ENCODE results near the gene TTBK2.

TTBK2 gene

GRCh38 chr15:42798802-42799201 is 121.8 kb downstream of the TTBK2 start:
- H3K4me3 ChIP-seq (ENCODE audit: low read depth, low read length), result no peak overlapping the region
- DNase-seq, result no peak

GRCh38 chr15:42796955-42797782 is 123.4 kb downstream of the TTBK2 start:
- Histone ChIP-seq H3K27me3 (replicated peaks) (no peaks in the 10 kb centered on the region), H3K4me3 (ENCODE audit: low read depth, low read length) (no peak overlapping the region), H3K27ac (no peak overlapping the region), H3K36me3 (replicated peaks) (no peaks in the 10 kb centered on the region)
- in situ Hi-C loops (cut with HindIII; ENCODE audit: low pct_ligation_motif_present, low sequenced_read_pairs), result no loop called here
- peak; percentile 4 for DNase-seq
- TF ChIP-seq CTCF (IDR thresholded peaks at IDR 0.05; ENCODE audit: low read depth, low read length, missing control alignments), result no peak

More at GRCh38 chr15:42798802-42799201, 121.8 kb downstream of the TTBK2 start:
- Histone ChIP-seq H3K27ac (no peak overlapping the region), H3K27me3 (replicated peaks) (no peaks in the 10 kb centered on the region), H3K36me3 (replicated peaks) (no peaks in the 10 kb centered on the region)
- in situ Hi-C loops (cut with HindIII; ENCODE audit: low pct_ligation_motif_present, low sequenced_read_pairs), result no loop called here
- no peak for TF ChIP-seq CTCF (IDR thresholded peaks at IDR 0.05; ENCODE audit: low read depth, low read length, missing control alignments)

DNA sequence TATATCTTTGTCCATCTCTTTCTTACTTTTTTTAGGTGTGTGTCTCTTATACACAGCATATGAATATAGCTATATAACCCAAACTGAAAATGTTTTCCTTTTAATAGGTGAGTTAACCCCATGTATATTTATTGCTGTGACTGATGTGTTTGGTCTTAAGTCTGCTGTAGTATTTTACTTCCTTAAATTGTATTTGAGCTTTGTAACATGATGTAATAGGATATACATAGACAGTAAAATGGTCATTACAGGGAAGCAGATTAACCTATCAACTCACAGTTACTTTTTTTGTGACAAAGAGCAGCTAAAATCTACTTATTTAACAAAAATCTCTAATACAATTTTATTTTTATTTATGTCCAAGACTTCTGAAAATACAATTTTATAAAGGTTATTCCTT is 131.9 kb downstream of the TTBK2 start:
- no peak for TF ChIP-seq CTCF (IDR thresholded peaks at IDR 0.05; ENCODE audit: low read depth, low read length, missing control alignments)
- H3K4me3 ChIP-seq (ENCODE audit: low read depth, low read length), result no peak overlapping the region
- in situ Hi-C loops (cut with HindIII; ENCODE audit: low pct_ligation_motif_present, low sequenced_read_pairs), result no loop called here
- DNase-seq, result no peak
- no peaks in the 10 kb centered on the region for H3K36me3 ChIP-seq (replicated peaks)
- no peak overlapping the region for H3K27ac ChIP-seq
- H3K27me3 ChIP-seq (replicated peaks), result no peaks in the 10 kb centered on the region

GRCh38 chr15:42786978-42787377 is 133.6 kb downstream of the TTBK2 start:
- no peak overlapping the region for H3K27ac ChIP-seq
- TF ChIP-seq CTCF (IDR thresholded peaks at IDR 0.05; ENCODE audit: low read depth, low read length, missing control alignments), result no peak
- H3K36me3 ChIP-seq (replicated peaks), result peaks cover 2% of the 10 kb centered on the region
- in situ Hi-C loops (cut with HindIII; ENCODE audit: low pct_ligation_motif_present, low sequenced_read_pairs), result no loop called here
- no peak for DNase-seq
- no peak overlapping the region for H3K4me3 ChIP-seq (ENCODE audit: low read depth, low read length)
- no peaks in the 10 kb centered on the region for H3K27me3 ChIP-seq (replicated peaks)

- Histone ChIP-seq H3K4me3 (ENCODE audit: low read depth, low read length) (no peak overlapping the region), H3K36me3 (replicated peaks) (peaks cover 2% of the 10 kb centered on the region), H3K27me3 (replicated peaks) (no peaks in the 10 kb centered on the region), H3K27ac (no peak overlapping the region)
- no peak for TF ChIP-seq CTCF (IDR thresholded peaks at IDR 0.05; ENCODE audit: low read depth, low read length, missing control alignments)
- in situ Hi-C loops (cut with HindIII; ENCODE audit: low pct_ligation_motif_present, low sequenced_read_pairs), result no loop called here
- no peak for DNase-seq
Measured at GRCh38 chr15:42785569-42785968, 135.0 kb downstream of the TTBK2 start.

GRCh38 chr15:42784705-42785104 is 135.9 kb downstream of the TTBK2 start:
- Histone ChIP-seq H3K27me3 (replicated peaks) (no peaks in the 10 kb centered on the region), H3K4me3 (ENCODE audit: low read depth, low read length) (no peak overlapping the region), H3K27ac (no peak overlapping the region), H3K36me3 (replicated peaks) (peaks cover 2% of the 10 kb centered on the region)
- no peak for DNase-seq
- in situ Hi-C loops (cut with HindIII; ENCODE audit: low pct_ligation_motif_present, low sequenced_read_pairs), result no loop called here
- no peak for TF ChIP-seq CTCF (IDR thresholded peaks at IDR 0.05; ENCODE audit: low read depth, low read length, missing control alignments)

All from brain microvascular endothelial cell (primary cell).